Breast epithelium (tissue), 3 donors: ENCODE data around the gene KIF15.

Experiments
- CTCF ChIP-seq, 3 donors: fragments of 450-650 bp; IDR thresholded peaks; one replicate each; pipeline ENCODE4 v1.5.1; 2016 to 2017; ENCODE audit warnings: antibody characterized with exemption in 3 of 3, mild to moderate bottlenecking in 3 of 3, moderate library complexity in 3 of 3
- POLR2A ChIP-seq: fragments of 450-650 bp; IDR thresholded peaks from one replicate; pipeline ENCODE4 v1.6.1; 2016; ENCODE audit warnings: antibody characterized with exemption, mild to moderate bottlenecking, moderate library complexity

DNA sequence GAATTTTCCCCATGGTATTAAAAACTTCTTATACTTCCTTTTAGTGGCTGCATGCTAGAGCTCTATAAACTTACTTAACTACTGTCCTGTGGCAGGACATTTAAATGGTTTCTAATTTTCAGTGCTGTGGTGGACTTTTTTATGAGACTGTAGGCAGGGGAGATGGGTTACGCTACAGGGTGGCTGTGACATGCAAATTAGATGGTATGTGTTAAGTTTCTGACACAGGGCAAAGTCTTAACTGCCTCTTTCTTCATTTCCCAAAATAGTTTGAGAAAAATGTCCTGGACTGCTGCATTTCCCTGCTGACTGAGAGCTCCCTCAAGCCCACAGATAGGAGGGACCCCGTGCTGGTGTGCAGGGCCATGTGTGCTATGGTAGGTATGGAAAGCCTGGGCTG lies 134.8 kb downstream of the KIF15 start:
- TF ChIP-seq CTCF (IDR thresholded peaks at IDR 0.05) (no peak), POLR2A (no peak)
